HepG2 (cell line): ENCODE data around the gene DOC2A. TPM values are rescaled to one million over a fixed set of nuclear protein-coding genes. Genes with fewer than 3 reads are reported as not detected.

Experiments
- ASH2L ChIP-seq: fragments of 300-600, 200-600 bp; sonication (generic); IDR thresholded peaks from 2 replicates; pipeline ENCODE4 v1.7.0; 2017; ENCODE audit warnings: low read depth, mild to moderate bottlenecking, moderate library complexity, mixed read lengths, low read length; ENCODE audit not compliant: insufficient read length
- ATM ChIP-seq: fragments of 450-650 bp; IDR thresholded peaks from 2 replicates; pipeline ENCODE4 v1.7.1; 2017; ENCODE audit warnings: mild to moderate bottlenecking, borderline replicate concordance
- CTCF ChIP-seq: sonication (generic); formaldehyde crosslinking; IDR thresholded peaks from 2 replicates; pipeline ENCODE4 v1.5.0; 2020; ENCODE audit warnings: mild to moderate bottlenecking, missing genetic modification reagents, moderate library complexity
- EED ChIP-seq: sonication (generic); formaldehyde crosslinking; IDR thresholded peaks from 2 replicates; pipeline ENCODE4 v1.5.0; 2020; ENCODE audit warnings: mild to moderate bottlenecking, missing genetic modification reagents
- GLMP ChIP-seq: sonication (generic); formaldehyde crosslinking; IDR thresholded peaks from 2 replicates; pipeline ENCODE4 v1.9.0; 2021; ENCODE audit warnings: missing genetic modification reagents, mild to moderate bottlenecking, borderline replicate concordance
- KLF12 ChIP-seq: sonication (generic); formaldehyde crosslinking; IDR thresholded peaks from 2 replicates; pipeline ENCODE4 v1.4.0; 2020; ENCODE audit warnings: missing genetic modification reagents, borderline replicate concordance
- MIXL1 ChIP-seq: IDR thresholded peaks from 2 replicates; pipeline ENCODE4 v1.6.1; 2016
- MYC ChIP-seq: sonication (generic); formaldehyde crosslinking; IDR thresholded peaks from 2 replicates; pipeline ENCODE4 v1.9.0; 2021; ENCODE audit warnings: missing genetic modification reagents, borderline replicate concordance
- RAD21 ChIP-seq: fragments of 450-650 bp; formaldehyde crosslinking; IDR thresholded peaks from 2 replicates; pipeline ENCODE4 v1.5.0; 2020; ENCODE audit warnings: mild to moderate bottlenecking
- REL ChIP-seq: sonication (generic); formaldehyde crosslinking; conservative IDR thresholded peaks from 2 replicates; pipeline ENCODE4 v1.8.0; 2022; ENCODE audit warnings: mild to moderate bottlenecking, missing genetic modification reagents, moderate library complexity
- RFXANK ChIP-seq: IDR thresholded peaks from 2 replicates; pipeline ENCODE4 v1.6.1; 2016
- SAP130 ChIP-seq: IDR thresholded peaks from 2 replicates; pipeline ENCODE4 v1.6.1; 2016; ENCODE audit warnings: low read depth
- SMC3 ChIP-seq: IDR thresholded peaks from 2 replicates; pipeline ENCODE4 v1.6.1; 2011; ENCODE audit warnings: low read length, improper control_type of control experiment
- TBX2 ChIP-seq: sonication (generic); formaldehyde crosslinking; IDR thresholded peaks from 2 replicates; pipeline ENCODE4 v1.5.0; 2020; ENCODE audit warnings: missing genetic modification reagents, mild to moderate bottlenecking, borderline replicate concordance
- THAP7 ChIP-seq: sonication (generic); formaldehyde crosslinking; IDR thresholded peaks from 2 replicates; pipeline ENCODE4 v1.8.1; 2023; ENCODE audit warnings: mild to moderate bottlenecking, missing genetic modification reagents
- XRCC5 ChIP-seq: fragments of 200-400 bp; formaldehyde crosslinking; optimal IDR thresholded peaks from 2 replicates; pipeline ENCODE3; 2017; ENCODE audit warnings: mild to moderate bottlenecking, low read length
- ZBTB3 ChIP-seq: sonication (generic); formaldehyde crosslinking; IDR thresholded peaks from 2 replicates; pipeline ENCODE4 v1.4.0; 2020; ENCODE audit warnings: low read depth, mild to moderate bottlenecking, moderate library complexity, missing genetic modification reagents, borderline replicate concordance
- ZNF263 ChIP-seq: sonication (generic); formaldehyde crosslinking; IDR thresholded peaks from 2 replicates; pipeline ENCODE4 v1.4.0; 2020; ENCODE audit warnings: missing genetic modification reagents
- ZNF275 ChIP-seq: sonication (generic); formaldehyde crosslinking; IDR thresholded peaks from 2 replicates; pipeline ENCODE4 v1.8.0; 2022; ENCODE audit warnings: missing genetic modification reagents, mild to moderate bottlenecking, inconsistent platforms, borderline replicate concordance
- ZNF292 ChIP-seq: sonication (generic); formaldehyde crosslinking; IDR thresholded peaks from 2 replicates; pipeline ENCODE4 v1.8.1; 2022; ENCODE audit warnings: mild to moderate bottlenecking, low read depth, missing genetic modification reagents, borderline replicate concordance
- ZNF335 ChIP-seq: sonication (generic); formaldehyde crosslinking; IDR thresholded peaks from 2 replicates; pipeline ENCODE4 v1.4.0; 2020; ENCODE audit warnings: missing genetic modification reagents
- ZNF441 ChIP-seq: sonication (generic); formaldehyde crosslinking; IDR thresholded peaks from 2 replicates; pipeline ENCODE4 v1.7.0; 2021; ENCODE audit warnings: missing genetic modification reagents, borderline replicate concordance
- ZNF446 ChIP-seq: sonication (generic); formaldehyde crosslinking; IDR thresholded peaks from 2 replicates; pipeline ENCODE4 v1.5.0; 2020; ENCODE audit warnings: mild to moderate bottlenecking, missing genetic modification reagents
- ZNF713 ChIP-seq: sonication (generic); formaldehyde crosslinking; IDR thresholded peaks from 2 replicates; pipeline ENCODE4 v1.4.0; 2020; ENCODE audit warnings: mild to moderate bottlenecking, missing genetic modification reagents
- ZSCAN12 ChIP-seq: sonication (generic); formaldehyde crosslinking; IDR thresholded peaks from 2 replicates; pipeline ENCODE4 v1.9.0; 2021; ENCODE audit warnings: mild to moderate bottlenecking, missing genetic modification reagents
- polyA plus RNA-seq, 8 experiments: library from polyadenylated mRNA; depleted of rRNA in 3 of 8; stranded (reverse) in 7 of 8; unstranded in 1 of 8; fragments of >200 nt; fragmentation: Illumina TruSeq in 4 of 8; extraction: Trizol in 4 of 8; gene quantifications; 2 replicates each; pipeline versions ENCODE4 v1.2.1 to v1.2.3, GENCODE V29; 2011 to 2016; ENCODE audit warnings: low read depth in 4 of 8, missing spikeins in 1 of 8, mixed read lengths in 1 of 8; ENCODE audit not compliant: insufficient read depth in 1 of 8
- total RNA-seq, 5 experiments: library from RNA; depleted of rRNA; stranded (reverse); fragments of >200 nt; fragmentation: Illumina TruSeq; extraction: Trizol; gene quantifications; 2 replicates each; pipeline ENCODE4 v1.2.3, GENCODE V29; 2016; ENCODE audit warnings: low read depth in 1 of 5

DOC2A gene
- total and polyA plus RNA-seq, 2 of the 13 experiments (the other 11 are each of a cell fraction or from before 2014, with no cell fraction given), result 0.15 to 0.55 TPM

- TF ChIP-seq ZNF446 (CRISPR knock-in tag) (no peak), ATM (no peak), ZNF441 (CRISPR knock-in tag) (no peak), ZNF713 (no peak), SAP130 (CRISPR knock-in tag) (0 out of 2 replicates have a peak, but pooled peaks have one; percentile 17), GLMP (no peak), ASH2L (no peak), CTCF (CRISPR knock-in tag) (peak; percentile 78), MIXL1 (CRISPR knock-in tag) (0 out of 2 replicates have a peak, but pooled peaks have one; percentile 29), ZNF263 (0 out of 2 replicates have a peak, but pooled peaks have one; percentile 27), TBX2 (no peak; the same call in 1 of the 2 replicates), XRCC5 (peak; percentile 85), THAP7 (CRISPR knock-in tag) (no peak), ZNF292 (CRISPR knock-in tag) (no peak), MYC (CRISPR knock-in tag) (0 out of 2 replicates have a peak, but pooled peaks have one; percentile 41), ZNF275 (CRISPR knock-in tag) (no peak), EED (CRISPR knock-in tag) (no peak), ZBTB3 (no peak), ZNF335 (CRISPR knock-in tag) (no peak), KLF12 (CRISPR knock-in tag) (0 out of 2 replicates have a peak, but pooled peaks have one; percentile 57), RFXANK (CRISPR knock-in tag) (no peak), RAD21 (CRISPR knock-in tag) (peak; percentile 75), SMC3 (peak; percentile 88), REL (CRISPR knock-in tag) (0 out of 2 replicates have a peak, but pooled peaks have one; percentile 38), ZSCAN12 (CRISPR knock-in tag) (0 out of 2 replicates have a peak, but pooled peaks have one; percentile 40)
Measured at GRCh38 chr16:30005341-30006094, 5.3 kb downstream of the DOC2A start (continued).
